ENCODE data around the gene TRNAU1AP.
"Not testable (repeated sequence)": the region's sequence is repeated elsewhere in the genome, so short reads cannot be mapped to it uniquely, and the experiment has no call there.

The TRNAU1AP gene

DNA sequence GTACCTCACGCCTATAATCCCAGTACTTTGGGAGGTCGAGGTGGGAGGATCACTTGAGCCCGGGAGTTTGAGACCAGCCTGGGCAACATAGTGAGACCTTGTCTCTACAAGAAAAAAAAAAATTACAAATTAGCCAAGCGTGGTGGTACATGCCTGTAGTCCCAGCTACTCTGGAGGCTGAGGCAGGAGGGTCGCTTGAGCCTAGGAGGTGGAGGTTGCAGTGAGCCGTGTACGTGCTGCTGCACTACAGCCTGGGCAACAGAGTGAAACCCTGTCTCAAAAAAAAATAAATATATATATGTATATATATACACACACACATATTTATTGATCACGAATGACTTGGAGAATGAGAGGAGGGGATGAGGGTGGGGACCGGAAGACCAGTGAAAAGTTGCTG lies 30.3 kb upstream of the TRNAU1AP start:
- not testable (repeated sequence) for DNase-seq

DNA sequence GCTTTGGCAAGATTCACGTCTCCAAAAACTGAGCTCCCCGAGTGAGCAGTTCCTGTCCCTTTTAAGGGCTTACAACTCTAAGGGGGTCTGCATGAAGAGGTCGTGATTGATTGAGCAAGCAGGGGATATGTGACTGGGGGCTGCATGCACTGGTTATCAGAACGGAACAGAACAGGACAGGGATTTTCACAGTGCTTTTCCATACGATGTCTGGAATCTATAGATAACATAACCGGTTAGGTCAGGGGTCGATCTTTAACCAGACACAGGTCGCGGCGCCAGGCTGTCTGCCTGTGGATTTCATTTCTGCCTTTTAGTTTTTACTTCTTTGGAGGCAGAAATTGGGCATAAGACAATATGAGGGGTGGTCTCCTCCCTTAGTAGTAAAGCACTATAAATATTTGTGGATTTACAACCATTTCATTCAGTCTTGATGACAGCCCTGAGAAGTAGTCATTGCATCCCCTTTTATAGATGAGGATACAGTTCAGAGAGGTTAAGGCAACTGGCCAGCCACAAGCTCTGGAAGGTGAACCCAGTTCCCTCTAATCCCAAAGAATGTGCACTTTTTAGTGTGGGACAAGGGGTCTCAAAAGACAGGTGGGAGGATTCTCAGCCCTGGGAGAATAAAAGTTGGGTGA lies 27.8 kb upstream of the TRNAU1AP start:
- not testable (repeated sequence) for DNase-seq

- no peak for DNase-seq
These were observed 26.0 kb upstream of the TRNAU1AP start for GRCh38 chr1:28526886-28527285.

GRCh38 chr1:28530456-28530855 lies 22.4 kb upstream of the TRNAU1AP start:
- no peak for DNase-seq

GRCh38 chr1:28534671-28535070 lies 18.2 kb upstream of the TRNAU1AP start:
- DNase-seq: no peak

DNA sequence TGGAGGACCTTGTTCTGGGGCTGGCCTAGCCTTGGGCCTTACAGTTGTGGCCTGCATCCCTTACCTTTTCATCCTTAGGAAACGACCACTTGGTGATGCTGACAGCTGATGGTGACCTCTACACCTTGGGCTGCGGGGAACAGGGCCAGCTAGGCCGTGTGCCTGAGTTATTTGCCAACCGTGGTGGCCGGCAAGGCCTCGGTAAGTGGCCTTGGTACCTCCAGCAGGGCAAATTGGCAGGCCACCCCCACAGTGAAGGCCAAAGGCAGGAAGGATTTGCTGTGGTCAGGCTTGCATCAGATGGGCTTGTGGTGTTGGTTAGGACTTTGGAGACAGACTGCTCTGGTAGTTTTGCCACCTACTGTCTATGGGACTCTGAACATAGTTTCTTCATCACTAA lies 17.7 kb upstream of the TRNAU1AP start:
- DNase-seq: no peak

GRCh38 chr1:28537457-28538199 lies 15.3 kb upstream of the TRNAU1AP start:
- DNase-seq: no peak

DNA sequence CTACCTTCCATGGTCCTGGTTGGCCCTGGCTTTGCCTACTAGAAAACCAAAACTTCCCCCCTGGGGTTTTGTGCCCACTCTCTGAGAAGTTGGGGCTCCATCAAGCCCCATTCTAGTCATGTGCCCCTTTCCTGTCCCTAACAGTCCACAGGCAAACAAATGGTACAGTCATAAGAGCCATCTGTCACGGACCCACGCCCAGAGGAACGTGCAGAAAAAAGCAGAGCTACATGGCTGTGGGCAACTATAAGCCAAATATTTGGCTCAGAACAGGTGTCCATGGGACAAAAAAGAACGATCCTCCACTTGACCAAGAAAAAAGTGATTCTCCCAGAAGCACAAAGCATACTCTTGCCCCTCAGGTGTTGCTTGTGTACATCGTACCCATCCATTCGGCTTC lies 14.6 kb upstream of the TRNAU1AP start:
- no peak for DNase-seq

GRCh38 chr1:28540651-28541050 lies 12.2 kb upstream of the TRNAU1AP start:
- peak; percentile 36 for DNase-seq

DNA sequence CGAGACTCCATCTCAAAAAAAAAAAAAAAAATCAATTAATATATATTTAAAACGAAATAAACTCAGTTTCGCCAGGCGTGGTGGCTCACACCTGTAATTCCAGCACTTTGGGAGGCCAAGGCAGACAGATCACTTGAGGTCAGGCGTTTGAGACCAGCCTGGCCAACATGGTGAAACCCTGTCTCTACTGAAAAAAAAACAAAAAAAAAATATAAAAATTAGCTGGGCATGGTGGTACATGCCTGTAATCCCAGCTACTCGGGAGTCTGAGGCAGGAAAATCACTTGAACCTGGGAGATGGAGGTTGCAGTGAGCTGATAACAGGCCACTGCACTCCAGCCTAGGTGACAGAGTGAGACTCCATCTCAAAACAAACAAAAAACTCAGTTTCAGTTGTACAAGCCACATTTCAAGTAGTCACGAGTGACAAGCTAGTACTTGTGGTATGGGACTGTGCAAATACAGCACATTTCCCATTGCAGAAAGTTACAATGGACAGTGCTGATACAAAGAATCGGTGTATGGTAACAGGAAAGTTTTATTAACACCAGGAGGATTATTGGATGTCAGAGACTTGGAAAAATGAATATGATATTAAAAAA lies 11.4 kb upstream of the TRNAU1AP start:
- DNase-seq: not testable (repeated sequence)

DNA sequence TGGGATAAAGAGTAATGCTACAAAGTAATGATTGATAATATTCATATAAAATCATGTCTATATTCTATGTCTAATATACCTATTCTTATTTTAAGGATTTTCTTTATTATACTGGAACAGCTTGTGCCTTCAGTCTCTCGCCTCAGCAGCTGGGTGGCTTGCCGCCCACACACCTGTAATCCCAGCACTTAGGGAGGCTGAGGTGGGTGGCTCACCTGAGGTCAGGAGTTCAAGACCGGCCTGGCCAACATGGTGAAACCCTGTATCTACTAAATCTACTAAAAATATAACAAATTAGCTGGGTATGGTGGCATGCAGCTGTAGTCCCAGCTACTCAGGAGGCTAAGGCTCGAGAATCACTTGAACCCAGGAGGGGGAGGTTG lies 7.6 kb upstream of the TRNAU1AP start:
- DNase-seq: no peak

DNA sequence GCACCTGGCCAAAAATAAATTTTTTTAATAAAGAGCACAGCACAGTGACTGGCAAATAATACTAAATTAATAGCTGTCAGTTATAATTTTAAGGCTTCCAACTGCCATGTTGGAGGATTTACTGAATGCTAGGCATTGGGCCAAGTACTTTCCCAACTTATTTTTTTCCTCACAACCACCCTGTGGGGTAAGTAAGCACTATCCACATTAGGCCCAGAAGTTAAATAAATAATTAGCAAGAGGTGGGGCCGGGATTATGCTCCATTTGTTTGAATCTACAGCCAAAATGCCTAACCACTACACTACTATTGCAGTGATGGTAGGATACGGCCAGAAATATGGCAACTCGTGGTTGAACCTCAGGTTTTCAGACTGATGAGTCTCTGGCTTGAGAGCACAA lies 4.6 kb upstream of the TRNAU1AP start:
- DNase-seq: no peak

DNA sequence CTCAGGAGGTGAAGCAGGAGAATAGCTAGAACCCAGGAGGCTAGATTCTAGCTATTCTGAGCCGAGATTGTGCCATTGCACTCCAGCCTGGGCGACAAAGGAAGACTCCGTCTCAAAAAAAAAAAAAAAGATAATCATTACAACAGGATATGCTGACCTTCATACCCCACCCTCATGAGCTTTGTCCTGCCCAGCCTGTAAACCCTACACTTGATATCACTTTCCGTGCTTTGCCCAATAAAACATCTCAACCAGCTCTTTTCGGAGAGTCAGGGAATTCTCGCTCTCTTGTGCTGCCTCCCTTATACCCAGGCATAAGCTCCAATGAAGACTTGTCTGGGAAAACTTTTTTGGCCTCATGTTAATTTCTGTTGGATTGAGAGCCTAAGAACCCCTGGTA lies 1.5 kb upstream of the TRNAU1AP start:
- DNase-seq: no peak

DNA sequence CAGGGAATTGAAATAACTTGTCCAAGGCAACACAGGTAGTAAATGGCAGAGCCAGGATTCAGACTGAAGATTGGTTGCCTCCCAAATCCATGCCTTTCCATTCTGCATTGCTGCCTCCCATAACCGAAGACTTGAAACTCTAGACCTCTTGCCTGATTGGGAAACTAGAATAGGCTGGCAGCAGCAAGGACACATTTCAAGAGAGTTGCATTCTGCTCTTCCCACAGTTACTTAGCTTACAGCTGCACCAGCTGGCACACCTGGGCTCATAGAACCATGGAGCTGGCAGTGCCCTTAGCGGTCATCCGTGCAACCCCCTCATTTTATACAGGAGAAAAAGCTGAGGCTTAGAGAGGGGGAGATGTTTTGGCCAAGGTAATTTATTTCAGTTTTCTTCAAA lies 8.0 kb downstream of the TRNAU1AP start:
- DNase-seq: no peak

DNA sequence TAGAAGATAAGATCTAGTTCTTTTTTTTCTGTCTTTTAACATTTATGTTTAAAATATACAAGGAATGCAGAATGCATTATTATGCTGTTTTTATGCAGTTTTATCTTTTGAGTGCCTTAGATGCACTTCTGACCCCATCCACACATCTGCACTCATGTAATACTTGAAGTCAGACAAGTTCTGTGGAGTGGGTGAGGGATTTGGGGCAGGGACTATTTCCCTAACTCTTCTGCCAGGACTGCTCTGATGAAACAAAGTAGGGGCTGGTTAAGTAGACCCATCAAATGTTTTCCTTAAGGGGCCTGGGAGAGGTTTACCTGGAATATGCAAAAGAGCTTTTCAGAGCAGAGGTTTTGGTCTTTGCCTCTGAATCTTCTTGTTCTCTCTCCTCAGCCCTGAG lies 11.4 kb downstream of the TRNAU1AP start:
- DNase-seq: no peak

DNA sequence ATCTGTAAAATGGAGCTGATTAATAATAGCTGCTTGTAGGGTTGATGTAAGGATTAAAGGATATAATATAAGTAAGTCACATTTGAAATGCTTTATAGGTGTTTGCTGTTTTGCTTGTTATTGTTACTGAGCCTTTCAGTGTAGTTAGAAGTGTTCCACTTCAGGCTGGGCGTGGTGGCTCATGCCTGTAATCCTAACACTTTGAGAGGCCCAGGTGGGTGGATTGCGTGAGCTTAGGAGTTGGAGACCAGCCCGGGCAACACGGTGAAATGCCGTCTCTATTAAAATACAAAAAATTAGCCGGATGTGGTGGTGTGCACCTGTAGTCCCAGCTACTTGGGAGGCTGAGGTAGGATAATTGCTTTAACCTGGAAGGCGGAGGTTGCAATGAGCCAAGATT lies 12.2 kb downstream of the TRNAU1AP start:
- DNase-seq: no peak

DNA sequence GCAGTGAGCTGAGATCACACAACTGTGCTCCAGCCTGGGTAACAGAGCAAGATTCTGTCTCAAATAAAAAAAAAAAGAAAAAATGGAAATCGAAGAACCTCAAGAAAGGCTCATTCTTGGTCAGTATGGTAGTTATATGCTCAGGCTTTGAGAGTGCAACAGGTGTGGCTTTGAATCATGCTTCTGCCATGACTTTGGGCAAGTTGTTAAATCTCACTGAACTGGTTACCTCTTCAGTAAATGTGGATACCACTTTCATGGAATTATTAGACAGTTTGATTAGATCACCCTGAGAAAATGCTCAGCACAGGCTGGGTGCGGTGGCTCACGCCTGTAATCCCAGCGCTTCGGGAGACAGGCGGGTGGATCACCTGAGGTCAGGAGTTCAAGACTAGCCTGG lies 12.8 kb downstream of the TRNAU1AP start:
- DNase-seq: no peak

GRCh38 chr1:28566931-28567330 lies 14.0 kb downstream of the TRNAU1AP start:
- DNase-seq: no peak

DNA sequence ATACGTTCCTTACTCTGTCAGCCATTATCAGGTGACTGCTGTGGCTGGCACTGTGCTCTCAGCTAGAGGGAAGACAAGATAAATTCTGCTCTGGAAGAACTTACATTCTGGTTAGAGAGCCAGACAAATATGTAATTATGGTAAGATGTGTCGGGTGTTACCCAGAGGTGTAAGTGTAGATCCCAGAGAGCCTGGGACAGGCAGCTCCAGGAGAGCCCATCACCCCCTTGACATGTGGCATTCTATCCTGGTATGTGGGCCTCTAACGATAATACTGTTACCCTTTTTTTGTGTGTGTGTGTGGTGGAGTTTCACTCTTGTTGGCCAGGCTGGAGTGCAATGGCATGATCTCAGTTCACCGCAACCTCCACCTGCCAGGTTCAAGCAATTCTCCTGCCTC lies 19.0 kb downstream of the TRNAU1AP start:
- DNase-seq: no peak

GRCh38 chr1:28572891-28573290 lies 20.0 kb downstream of the TRNAU1AP start:
- DNase-seq: not testable (repeated sequence)

DNA sequence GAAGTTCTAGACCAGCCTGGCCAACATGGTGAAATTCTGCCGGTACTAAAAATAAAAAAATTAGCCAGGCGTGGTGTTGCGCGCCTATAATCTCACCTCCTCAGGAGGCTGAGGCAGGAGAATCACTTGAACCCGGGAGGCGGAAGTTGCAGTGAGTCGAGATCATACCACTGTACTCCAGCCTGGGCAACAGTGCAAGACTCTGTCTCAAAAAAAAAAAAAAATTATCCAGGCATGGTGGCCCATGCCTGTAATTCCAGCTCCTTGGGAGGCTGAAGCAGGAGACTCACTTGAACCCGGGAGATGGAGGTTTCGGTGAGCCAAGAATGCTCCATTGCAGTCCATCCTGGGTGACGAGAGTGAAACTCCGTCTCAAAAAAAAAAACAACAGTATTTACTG lies 20.7 kb downstream of the TRNAU1AP start:
- no peak for DNase-seq

DNA sequence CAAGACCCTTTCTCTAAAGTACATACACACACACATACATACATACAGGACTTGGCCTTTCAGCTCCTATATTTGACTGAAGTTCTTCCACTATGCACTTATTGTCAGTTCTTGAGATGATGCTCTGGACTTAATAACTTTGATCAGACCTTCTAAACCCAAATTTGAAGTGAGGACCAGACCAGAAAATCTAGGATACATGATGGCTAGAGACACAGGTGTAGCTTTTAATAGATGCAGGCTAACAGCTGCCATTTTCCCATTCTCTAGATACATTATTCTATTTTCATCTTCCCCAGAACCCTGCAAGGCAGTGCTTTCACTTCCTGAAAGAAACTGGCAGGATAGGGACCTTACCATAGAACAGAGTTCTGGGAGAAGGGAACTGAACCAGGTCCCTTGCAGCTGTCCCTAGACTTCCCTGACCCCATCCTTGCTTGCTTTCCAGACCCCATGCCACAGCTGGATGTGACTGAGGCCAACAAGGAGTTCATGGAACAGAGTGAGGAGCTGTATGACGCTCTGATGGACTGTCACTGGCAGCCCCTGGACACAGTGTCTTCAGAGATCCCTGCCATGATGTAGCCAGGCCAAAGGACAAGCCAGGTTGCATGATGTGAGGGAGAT lies 24.3 kb downstream of the TRNAU1AP start:
- DNase-seq: peak; percentile 64

DNA sequence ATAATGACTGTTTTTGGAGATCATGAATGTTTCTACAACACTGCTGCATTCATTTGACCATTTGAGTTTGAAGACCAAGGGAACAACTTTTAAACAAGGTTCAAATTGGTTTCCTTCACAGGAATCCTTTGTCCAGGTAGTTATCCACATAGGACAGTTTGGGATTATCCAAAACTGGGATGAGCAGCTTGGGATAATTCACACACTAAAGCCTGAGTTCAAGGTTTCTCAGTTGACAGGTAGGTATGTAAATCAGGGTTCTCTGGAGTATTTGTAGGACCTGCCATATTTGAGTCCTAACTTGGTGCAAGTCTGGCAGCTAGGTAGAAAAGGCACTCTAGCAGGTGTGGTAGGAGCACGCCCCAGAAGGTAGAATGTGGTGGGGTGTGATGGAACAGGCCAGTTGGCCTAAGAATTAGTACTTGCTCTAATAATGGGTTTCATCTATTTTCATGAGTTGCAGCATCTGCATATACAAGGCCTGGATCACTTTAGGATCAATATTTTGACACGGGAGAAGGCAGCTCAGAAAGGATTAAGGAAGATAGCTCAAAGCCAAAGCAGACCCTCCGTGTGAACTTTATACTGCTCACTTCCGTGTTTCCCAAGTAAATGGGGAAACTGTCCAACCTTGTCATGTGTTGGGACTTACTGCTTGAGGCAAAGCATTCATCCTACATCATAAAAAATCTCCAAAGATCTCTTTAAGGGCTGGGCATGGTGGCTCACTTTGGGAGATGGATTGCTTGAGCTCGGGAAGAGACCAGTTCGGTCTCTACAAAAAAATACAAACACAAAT lies 25.1 kb downstream of the TRNAU1AP start:
- DNase-seq: peak; percentile 63

Measured in NCI-H82 (cell line).